Neural crest cell (in vitro differentiated cells): Measurements from ENCODE around the gene PLEKHA5. TPM values are rescaled to one million over a fixed set of nuclear protein-coding genes. Genes with fewer than 3 reads are reported as not detected.

Source experiments
- DNase-seq: peaks from one replicate; pipeline ENCODE4 v3.0.0; 2021; ENCODE audit warnings: low read depth, mixed read lengths, low spot score
- H3K27ac Mint-ChIP-seq: one replicate; pipeline ENCODE4 v1.8.0; 2021; ENCODE audit warnings: mild to moderate bottlenecking, mixed read lengths; ENCODE audit not compliant: unreplicated experiment
- H3K27me3 Mint-ChIP-seq: 2 replicates; pipeline ENCODE4 v1.8.0; 2021; ENCODE audit warnings: low read depth, mild to moderate bottlenecking, mixed read lengths
- H3K36me3 Mint-ChIP-seq: 2 replicates; pipeline ENCODE4 v1.8.0; 2021; ENCODE audit warnings: low read depth, mild to moderate bottlenecking, mixed read lengths
- H3K4me1 Mint-ChIP-seq: 2 replicates; pipeline ENCODE4 v1.8.0; 2021; ENCODE audit warnings: mixed read lengths
- H3K4me3 Mint-ChIP-seq: one replicate; pipeline ENCODE4 v1.8.0; 2021; ENCODE audit warnings: mild to moderate bottlenecking, mixed read lengths
- H3K9me3 Mint-ChIP-seq: 2 replicates; pipeline ENCODE4 v1.8.0; 2021; ENCODE audit warnings: mixed read lengths
- total RNA-seq: library from RNA; stranded (reverse); gene quantifications from 2 replicates; pipeline ENCODE4 v1.2.1, GENCODE V29; 2021
- TF ChIP-seq, protein P1 (sequence below): fragments of 200-600 bp; sonication (generic); conservative IDR thresholded peaks from 2 replicates; pipeline ENCODE4 v1.5.0; 2021; ENCODE audit warnings: antibody characterized with exemption, mild to moderate bottlenecking

The PLEKHA5 gene
- total RNA-seq, 1 donor from 2014 or later: 39.2 TPM

- Mint-ChIP-seq H3K9me3 (no peaks in the 10 kb centered on the region), H3K4me3 (no peak overlapping the region), H3K27me3 (no peaks in the 10 kb centered on the region), H3K4me1 (peaks cover 7% of the 10 kb centered on the region), H3K36me3 (peaks cover 16% of the 10 kb centered on the region), H3K27ac (no peak overlapping the region)
- DNase-seq: no peak
- TF ChIP-seq, protein P1, sequence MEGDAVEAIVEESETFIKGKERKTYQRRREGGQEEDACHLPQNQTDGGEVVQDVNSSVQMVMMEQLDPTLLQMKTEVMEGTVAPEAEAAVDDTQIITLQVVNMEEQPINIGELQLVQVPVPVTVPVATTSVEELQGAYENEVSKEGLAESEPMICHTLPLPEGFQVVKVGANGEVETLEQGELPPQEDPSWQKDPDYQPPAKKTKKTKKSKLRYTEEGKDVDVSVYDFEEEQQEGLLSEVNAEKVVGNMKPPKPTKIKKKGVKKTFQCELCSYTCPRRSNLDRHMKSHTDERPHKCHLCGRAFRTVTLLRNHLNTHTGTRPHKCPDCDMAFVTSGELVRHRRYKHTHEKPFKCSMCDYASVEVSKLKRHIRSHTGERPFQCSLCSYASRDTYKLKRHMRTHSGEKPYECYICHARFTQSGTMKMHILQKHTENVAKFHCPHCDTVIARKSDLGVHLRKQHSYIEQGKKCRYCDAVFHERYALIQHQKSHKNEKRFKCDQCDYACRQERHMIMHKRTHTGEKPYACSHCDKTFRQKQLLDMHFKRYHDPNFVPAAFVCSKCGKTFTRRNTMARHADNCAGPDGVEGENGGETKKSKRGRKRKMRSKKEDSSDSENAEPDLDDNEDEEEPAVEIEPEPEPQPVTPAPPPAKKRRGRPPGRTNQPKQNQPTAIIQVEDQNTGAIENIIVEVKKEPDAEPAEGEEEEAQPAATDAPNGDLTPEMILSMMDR: no peak
These were observed 247.2 kb downstream of the PLEKHA5 start for GRCh38 chr12:19376691-19377090.

- Mint-ChIP-seq H3K4me1 (no peaks in the 10 kb centered on the region), H3K27ac (no peak overlapping the region), H3K27me3 (no peaks in the 10 kb centered on the region), H3K36me3 (peaks cover 6% of the 10 kb centered on the region), H3K4me3 (no peak overlapping the region), H3K9me3 (peaks cover 3% of the 10 kb centered on the region)
- DNase-seq: no peak
- TF ChIP-seq, protein P1: no peak
These were observed 252.6 kb downstream of the PLEKHA5 start for GRCh38 chr12:19382111-19382526.

DNA sequence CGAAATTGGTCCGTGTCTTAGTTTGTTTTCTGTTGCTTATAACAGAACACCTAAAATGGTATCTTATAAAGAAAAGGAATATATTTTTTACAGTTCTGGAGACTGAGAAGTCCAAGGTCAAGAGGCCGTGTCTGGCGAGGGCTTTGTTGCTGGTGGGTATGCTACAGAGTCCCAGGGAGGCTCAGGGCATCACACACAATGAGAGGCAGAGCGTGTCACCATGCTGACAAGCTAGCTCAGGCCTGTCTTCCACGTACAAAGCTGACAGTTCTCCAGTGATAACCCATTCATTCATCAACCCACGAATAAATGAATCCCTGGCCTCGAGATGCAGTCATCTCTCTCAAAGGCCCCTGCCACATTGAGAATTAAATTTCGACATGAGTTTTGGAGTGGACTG is 253.0 kb downstream of the PLEKHA5 start:
- peaks cover 6% of the 10 kb centered on the region for H3K36me3 Mint-ChIP-seq
- H3K27ac Mint-ChIP-seq: no peak overlapping the region
- TF ChIP-seq, protein P1: no peak
- DNase-seq: no peak
- no peak overlapping the region for H3K4me3 Mint-ChIP-seq
- H3K27me3 Mint-ChIP-seq: no peaks in the 10 kb centered on the region
- no peaks in the 10 kb centered on the region for H3K4me1 Mint-ChIP-seq
- H3K9me3 Mint-ChIP-seq: peaks cover 3% of the 10 kb centered on the region

GRCh38 chr12:19387161-19387560 is 257.6 kb downstream of the PLEKHA5 start:
- peaks cover 3% of the 10 kb centered on the region for H3K9me3 Mint-ChIP-seq
- TF ChIP-seq, protein P1: no peak
- no peak overlapping the region for H3K27ac Mint-ChIP-seq
- no peak overlapping the region for H3K4me3 Mint-ChIP-seq
- no peaks in the 10 kb centered on the region for H3K27me3 Mint-ChIP-seq
- no peak for DNase-seq
- no peaks in the 10 kb centered on the region for H3K4me1 Mint-ChIP-seq
- no peaks in the 10 kb centered on the region for H3K36me3 Mint-ChIP-seq

GRCh38 chr12:19388131-19388549 is 258.6 kb downstream of the PLEKHA5 start:
- Mint-ChIP-seq H3K9me3 (peaks cover 3% of the 10 kb centered on the region), H3K36me3 (no peaks in the 10 kb centered on the region)

More at GRCh38 chr12:19388131-19388549, 258.6 kb downstream of the PLEKHA5 start:
- no peak for DNase-seq
- Mint-ChIP-seq H3K27me3 (no peaks in the 10 kb centered on the region), H3K27ac (no peak overlapping the region), H3K4me3 (no peak overlapping the region), H3K4me1 (peaks cover 4% of the 10 kb centered on the region)
- TF ChIP-seq, protein P1: no peak
